NCI-H146 (cell line): Measurements from ENCODE around the gene SH3D19.

Experiments
- DNase-seq: peaks from one replicate; lab custom pipeline; 2025; lab: John Stamatoyannopoulos, UW

Gene SH3D19

DNA sequence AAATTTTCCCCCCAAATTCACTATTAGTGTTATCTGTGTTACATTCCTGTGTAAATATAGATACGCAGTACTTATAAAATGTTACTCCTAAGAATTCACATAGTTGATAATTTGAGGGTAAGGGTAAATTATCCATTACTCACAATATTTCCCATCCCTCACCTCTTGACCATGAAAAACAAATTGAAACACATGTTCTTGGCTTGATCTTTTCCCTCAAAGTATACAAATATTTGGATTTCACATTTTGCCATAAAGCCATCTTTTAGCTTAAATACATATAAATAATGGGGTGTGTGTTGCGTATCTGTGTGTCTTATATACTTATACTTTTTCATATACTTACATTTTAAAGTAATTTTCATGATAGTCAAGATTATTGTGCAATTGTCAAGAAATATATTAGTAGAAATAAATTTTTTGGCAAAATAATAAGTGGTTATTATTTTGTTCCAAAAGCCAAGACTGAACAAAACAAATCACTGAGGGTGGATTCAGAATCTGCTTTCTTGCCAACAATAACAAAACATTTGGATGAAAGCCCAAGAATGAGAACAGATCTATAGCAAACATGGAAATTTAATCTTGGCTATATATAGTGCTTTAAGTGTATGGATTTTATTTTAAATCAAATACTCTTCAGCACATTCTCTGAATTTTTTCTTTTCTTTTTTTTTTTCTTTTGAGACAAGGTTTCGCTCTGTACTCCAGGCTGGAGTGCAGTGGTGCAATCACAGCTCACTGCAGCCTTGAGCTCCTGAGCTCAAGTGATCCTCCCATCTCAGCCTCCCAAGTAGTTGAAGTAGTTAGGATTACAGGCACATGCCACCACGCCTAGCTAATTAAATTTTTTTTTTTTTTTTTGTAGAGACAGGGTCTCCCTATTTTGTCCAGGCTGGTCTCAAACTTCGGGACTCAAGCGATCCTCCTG is 97.0 kb downstream of the SH3D19 start:
- no peak for DNase-seq

DNA sequence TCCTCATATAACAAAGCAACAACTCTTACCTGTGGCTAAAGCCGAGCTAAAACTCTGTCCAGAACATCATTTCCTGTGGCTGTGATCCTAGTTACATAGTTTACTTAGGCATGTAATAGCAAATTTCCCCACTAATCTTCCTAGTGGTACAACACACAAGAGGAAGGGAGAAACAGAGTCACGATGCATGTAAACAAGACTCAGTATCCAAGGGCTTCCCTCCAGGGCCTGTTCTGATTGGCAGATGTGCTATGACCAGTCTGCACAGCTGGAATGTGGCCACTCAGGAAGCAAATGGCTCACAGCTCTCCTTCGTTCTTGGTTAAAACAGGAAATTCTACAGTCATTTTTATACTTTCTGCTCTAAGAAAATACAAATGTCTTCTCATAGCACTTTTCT is 97.7 kb downstream of the SH3D19 start:
- DNase-seq = no peak

DNA sequence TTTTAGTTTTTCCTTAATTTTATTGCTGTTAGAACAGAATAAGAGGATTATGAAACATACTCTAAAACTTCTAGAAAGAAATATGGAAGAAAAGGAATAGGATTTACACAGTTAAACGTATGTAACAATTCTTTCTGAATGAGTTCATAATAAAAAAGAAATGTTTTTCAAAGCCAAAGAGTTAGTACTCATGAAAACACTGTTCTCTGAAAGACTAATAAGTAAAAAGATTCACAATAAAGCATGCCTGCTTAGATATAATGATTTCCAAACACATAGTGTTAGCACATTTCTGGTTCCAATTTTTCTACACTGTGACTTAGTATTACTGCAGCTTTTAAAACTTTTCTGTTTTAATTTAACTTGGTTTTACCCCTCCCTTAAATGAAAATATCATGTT is 98.2 kb downstream of the SH3D19 start:
- DNase-seq = no peak

DNA sequence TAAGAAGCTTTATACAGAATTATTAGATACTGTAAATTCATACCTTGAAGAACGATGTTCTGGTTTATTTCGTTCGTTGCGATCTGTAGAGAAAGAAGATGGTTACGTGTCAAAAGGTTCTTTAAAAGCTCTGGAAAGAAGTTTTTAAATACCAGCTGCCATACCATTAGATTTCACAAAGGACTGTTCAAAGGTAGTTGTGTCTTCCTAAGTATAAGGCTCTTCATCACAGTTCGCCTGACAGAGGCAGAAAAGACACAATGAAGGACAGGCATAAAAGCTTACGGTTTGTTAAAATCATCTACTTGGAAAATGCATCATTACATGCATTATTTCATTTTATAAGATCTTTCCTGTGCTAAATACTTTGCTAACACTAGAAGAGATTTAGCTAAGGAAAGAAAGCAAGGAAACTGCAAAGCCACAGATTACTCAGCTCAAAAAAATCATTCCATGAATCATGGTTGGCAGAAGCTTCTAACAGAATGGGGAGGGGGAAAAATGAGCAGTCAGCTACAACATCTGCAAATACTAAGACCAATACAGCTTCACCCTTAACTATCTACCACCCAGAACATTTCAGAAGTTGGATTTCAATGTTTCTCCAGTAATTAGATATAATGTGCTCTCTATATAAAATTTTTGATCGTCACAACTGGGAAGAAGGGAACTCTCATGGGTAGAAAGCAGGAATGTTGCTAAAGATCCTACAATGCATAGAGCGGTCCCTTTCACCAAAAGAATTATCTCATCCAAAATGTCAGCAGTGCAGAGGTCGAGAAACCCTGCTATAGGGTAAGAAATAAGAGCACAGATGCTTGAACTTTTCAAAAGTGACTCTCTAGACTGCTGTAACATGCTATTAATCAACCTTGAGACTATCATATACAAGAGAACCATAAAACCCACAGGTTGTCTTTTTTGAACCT is 99.1 kb downstream of the SH3D19 start:
- DNase-seq = no peak

DNA sequence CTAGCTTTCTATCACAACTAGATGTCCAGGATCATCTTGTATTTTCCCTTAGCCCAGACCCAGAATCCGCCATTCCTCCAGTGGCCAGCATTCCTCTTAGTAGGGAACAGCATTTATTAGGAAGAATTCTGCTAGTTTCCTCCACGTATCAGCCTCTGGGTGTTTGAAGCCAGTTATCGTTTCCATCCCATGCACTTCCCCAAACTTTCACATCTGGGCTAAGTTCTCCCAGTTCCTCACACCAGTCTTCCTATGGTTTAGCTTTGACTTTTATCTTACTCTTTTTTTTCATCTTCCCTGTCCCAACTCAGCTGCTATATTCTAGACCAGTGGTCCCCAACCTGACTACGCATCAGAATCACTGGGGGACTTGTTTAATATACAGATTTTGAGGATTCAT is 101.9 kb downstream of the SH3D19 start:
- no peak for DNase-seq

DNA sequence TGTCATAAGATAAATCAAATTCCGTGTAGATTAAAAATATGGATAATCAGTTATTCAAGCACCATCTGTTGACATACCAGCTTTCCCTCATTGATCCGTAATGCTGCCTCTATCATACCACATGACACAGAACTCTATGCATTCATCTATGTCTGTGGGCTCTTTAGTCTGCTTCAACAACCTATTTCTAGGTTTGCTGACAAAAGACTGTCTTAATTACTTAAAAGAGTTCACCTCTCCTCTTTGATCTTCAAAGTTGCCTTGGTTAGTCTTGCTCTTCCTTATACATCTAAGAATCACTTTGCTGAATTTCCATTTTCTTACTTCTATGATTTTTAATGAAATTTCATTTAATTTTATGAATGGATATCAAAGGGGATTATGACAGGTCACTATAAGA is 105.5 kb downstream of the SH3D19 start:
- DNase-seq = no peak

DNA sequence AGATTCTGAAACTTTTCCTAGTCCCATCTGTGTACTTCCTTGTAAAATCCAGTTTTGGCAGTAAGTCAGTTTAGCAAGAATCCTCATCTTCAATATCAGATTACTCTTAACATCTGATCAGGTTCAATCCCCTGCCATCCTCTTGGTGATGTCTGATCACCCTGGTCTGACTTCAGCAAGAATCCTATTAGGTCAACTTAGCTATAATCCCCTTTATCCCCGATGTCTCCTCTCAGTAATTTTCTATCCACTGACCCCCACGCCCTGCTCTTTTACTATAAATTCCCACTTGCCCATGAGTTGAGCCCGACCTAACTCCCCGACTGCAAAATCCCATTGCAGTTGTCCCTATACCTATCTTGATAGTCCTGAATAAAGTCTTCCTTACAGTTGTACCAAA is 106.3 kb downstream of the SH3D19 start:
- DNase-seq = no peak

DNA sequence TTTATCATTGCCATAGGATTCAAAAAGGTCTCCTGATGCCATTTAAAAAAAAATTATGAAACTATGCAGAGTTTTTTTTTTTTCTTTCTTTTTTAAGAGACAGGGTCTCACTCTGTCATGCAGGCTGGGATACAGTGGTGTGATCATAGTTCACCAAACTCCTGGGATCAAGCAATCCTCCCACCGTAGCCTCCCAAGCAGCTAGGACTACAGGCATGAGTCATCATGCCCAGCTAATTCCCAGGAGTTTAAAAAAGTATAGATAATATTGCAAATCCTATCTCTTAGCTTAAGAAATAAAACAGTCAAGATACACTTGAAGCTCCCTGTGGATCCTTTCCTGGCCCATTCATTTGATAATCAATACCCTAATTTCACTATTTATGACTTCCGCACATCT is 107.1 kb downstream of the SH3D19 start:
- DNase-seq = no peak

DNA sequence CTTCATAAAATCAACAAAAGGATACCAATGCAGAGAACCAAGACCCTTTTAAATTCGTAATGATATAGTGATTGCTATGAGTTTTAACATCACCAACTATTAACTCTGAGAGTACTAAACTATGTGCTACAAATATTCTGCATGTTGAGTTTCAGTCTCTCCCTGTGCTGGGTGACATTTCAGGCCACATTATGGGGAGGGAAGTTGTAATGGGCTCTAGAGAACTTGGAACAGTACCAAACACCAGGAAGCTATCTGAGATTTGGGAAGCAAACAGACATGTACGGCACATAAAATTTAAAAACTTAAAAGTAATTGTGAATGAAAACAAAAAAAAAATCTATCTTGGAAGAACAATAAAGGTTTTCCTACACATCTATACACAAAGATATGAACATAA is 108.1 kb downstream of the SH3D19 start:
- no peak for DNase-seq

DNA sequence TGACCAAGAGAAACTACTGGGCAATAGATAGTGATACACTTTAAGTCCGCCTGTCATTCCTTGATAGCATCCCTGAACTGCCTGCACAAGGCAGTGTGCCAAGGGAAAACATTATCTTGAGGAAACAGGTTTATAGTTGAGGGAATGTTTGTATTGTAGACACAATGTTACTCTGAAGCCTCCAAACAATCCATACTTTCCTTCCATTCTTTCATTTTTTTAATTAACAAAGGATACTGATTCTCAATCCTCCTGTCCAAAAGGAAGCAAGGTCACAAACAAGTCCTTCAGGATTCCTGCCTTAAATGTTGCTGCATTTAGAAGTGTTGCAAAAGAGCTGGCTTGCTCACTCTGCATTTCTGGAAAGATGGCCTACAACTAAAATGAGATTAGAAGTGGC is 110.1 kb downstream of the SH3D19 start:
- no peak for DNase-seq

DNA sequence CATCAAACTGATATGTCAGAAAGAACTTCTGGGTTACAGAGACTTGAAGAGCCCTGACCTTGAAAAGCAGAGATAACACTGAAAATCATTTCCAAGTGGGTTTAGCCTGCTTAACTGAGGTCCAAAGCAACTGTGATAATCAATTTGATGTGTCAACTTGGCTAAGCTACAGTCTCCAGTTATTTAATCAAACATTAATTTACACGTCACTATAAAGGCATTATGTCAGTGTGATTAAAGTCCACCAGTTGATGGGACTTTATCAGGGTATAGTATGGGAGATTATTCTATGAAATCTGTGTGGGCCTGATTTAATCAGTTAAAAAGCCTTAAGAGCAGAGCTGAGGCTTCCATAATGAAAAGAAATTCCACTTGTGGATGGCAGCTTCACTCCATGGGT is 117.5 kb downstream of the SH3D19 start:
- DNase-seq = no peak

DNA sequence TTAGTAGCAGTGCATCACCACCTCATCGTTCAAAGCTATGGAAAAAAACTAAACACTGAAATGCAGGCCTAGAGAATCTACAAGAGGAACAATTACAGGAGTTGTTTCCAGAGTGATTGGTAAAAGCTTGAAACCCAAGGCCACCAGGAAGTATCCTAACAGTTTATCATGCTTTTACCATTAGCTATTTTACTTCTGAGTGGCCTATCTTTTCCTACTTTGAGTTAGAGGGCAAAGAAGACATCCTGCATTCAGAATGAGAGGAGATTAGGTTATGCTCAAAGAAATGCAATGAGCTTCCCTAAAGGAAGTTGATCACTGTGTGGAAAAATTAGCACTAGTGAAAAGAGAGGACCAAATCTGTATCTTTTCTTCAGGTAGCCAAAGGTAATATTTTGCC is 118.2 kb downstream of the SH3D19 start:
- no peak for DNase-seq

DNA sequence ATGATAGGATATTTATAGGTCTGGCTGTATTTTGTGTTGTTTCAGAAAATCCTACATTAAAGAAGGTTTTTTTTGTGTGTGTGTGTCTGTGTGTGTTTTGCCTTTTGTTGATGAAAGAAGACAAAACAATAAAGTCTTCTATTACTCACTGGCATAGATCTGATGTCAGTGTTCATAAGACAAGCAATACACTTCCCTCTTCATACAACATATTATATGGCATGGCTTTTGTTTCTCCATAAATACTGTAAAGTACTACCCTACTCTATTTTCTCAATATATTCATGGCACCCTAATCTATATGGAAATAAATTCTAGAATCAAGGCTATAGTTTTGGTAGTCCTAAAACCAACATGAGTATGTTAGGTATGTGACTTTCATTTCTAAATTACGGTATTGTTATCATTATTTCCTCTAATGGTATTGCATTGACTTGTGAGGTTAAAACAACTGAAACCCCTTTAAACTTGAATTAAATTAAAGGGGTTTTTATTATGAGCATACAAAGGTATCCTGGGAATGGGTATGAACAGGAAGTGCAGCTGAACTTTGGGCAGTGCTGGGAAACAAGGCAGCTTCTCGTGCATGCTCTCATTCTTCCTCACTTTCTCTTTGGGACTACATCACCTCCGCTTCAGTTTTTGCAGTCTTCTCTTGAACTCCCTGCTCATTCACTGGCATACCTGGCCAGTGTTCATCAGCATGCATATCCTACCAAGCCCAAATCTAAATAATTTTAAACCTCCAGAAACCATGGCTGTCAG is 119.0 kb downstream of the SH3D19 start:
- no peak for DNase-seq

DNA sequence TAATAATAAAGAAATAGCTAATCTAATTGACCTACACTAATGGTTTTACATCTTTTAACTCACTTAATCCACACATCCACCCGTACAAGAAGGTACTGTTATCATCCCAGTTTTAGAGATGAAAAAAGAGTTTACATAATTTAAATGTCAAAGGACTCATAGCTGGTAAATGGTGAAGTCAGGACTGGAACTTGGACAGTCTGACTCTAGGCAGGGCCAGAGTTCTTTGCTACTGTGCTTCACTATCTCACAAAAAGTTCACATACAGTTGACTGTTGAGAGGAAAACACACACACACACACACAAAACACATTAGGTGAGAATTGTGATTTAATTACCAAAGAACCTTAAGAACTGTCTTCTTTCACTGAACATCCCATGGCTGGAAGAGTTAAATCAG is 119.7 kb downstream of the SH3D19 start:
- no peak for DNase-seq

DNA sequence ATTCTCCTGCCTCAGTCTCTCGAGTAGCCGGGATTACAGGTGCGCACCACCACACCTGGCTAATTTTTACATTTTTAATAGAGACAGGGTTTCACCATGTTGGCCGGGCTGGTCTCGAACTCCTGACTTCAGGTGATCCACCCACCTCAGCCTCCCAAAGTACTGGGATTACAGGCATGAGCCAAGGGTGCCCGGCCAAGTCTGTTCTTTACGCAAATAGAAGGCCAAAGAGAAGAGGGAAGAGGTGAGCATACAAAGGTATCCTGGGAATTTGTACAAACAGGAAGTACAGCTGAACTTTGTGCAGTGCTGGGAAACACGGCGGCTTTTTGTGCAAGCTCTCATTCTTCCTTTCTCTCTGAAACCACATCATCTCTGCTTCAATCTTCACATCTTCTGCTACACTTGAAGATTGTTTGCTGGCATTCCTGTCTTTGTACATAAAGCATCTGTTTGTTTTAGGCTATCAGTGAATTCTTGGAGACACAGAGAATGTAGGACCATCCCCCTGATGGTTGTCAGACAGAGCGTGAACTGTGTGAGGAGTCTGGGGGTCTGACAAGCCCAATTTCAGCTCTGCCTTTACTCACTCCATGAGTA is 120.4 kb downstream of the SH3D19 start:
- no peak for DNase-seq

DNA sequence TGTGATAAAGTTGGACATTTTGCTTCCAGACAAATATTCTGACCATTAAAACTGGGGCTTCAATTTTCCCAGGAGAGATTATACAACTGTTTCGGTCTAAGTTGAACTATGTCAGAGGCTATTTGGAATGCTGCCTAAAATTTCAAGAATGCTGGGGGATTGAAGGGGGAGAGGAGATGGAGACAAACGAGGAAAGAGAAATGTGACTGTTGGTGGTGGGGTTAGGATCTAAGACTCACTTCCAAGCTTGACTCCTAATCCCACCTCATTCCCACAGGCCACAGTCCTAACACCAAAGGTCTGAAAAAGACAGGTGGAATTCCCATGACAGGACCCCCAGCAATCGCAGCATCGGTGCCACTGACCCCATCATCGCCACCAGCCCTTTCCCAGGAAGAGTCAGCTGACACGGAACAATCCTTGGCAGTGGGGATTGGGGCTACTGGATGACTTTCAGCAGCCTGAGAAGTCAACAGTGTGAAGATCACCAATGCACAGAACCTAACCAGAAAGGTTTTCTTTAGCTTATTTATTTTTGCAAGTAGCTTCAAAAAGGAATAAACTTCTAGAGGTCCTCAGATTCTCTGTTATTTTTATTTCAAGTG is 122.5 kb downstream of the SH3D19 start:
- no peak for DNase-seq

DNA sequence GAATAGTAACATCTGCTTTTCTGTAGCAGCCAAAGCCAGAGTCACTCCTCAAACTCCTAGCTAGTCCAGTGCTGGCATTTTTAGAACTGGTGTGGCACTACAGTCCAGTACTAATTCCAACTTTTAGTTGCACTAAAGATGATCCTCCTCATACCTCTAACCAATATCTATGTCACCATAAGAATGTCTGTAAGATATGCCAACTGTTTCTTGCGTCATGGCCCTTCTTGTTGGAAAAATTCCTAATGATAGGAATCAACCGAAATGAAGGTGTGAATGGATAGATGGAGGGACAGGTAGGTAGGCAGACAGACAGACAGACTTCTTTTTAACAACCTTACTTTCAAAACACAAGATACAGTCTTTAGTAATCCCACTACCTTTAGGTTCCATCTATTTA is 123.0 kb downstream of the SH3D19 start:
- DNase-seq = no peak

DNA sequence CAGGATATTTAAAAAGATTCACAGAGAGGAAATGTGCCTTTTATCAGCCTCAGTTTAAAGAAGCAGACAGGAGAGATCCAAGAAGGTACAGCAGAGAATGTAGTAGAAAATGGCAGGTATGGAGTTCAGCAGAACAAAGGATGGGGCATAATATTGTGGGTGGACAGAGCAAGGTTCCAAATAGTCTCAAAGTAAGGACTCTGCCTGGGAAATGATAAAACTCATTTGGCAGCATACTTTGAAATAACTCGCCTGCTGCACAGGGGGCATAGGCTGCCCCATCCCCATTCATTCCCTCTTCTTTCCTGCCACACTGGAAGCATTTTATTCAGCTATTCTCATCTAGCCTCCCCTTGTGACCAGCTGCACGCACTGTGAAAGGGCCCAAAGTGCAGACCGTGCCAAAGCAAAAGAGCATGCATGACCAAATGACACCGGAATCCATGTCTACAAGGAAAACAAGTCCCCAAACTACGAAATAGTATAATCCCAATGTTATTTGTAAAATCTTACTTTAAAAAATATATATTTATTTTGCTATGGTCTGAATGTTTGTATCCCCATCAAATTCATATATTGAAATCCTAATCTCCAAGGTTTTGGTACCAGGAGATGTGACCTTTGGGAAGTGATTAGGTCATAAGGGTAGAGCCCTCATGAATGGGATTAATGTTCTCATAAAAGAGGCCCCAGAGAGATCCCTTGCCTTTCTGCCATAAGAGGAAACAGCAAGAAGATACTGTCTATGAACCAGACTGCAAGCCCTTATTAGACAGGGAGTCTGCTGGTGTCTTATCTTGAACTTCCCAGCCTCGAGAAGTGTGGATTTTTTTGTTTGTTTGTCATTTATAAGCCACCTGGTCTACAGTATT is 125.8 kb downstream of the SH3D19 start:
- no peak for DNase-seq

DNA sequence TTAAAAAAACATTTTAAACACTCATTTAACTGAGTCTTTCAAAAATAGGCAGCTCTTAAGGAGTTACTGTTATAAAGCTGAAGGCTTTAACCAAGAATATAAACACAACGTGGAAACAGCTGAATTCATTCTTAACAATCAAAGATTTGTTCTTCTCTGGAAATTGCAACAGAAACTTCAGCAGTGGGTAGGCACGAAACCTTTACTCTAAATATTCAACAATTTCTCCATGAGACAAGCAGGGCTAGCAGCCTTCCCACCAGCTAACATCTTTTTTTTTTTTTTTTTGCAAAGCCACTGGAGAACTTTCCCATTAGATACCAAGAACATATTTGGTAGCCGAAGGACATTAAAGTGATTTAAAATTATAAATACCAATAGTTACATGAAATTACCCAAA is 126.7 kb downstream of the SH3D19 start:
- DNase-seq = no peak

DNA sequence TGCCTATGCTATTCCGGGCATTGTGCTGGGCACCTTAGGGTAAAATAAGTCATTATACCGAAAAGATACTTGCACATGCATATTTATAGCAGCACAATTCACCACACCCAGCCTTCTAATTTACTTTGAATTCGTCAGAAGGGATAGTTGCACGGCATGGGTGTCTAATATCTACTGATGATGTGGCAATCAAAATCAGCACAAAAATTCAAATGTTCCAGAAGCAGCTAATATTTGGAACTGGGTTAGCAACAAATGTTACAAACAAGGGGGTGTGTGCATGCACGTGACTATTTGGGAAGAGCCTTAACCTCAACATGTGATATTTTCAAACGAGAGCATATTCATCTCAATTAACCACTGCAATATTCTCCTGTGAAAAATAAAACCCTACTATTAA is 128.2 kb downstream of the SH3D19 start:
- no peak for DNase-seq
